ENCODE results near the gene DGKB. TPM values are rescaled to one million over a fixed set of nuclear protein-coding genes. Genes with fewer than 3 reads are reported as not detected.

The DGKB gene
- total RNA-seq, 1 donor from 2014 or later, result 0.72 TPM

DNA sequence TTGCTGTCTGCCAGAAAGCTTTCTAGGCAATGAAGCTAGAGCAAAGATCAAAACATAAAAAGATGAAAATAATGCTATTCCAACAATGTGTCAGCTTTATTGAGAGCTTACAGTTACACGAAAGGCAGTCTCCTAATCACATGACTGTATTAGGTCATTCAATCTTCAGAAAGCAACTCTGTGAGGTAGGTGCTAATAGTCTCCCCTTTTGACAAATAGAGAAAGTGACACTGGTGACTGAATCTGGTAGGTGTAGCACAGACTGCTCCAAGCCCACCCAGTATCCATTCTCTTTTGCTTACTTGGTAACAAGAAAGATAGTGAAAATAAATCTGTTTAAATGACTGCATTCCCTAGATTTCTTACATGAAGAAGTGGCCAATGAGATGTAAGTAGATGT lies 58.8 kb downstream of the DGKB start:
- Mint-ChIP-seq H3K27me3 (ENCODE audit: low read depth) (no peaks in the 10 kb centered on the region), H3K4me3 (no peak overlapping the region), H3K4me1 (no peaks in the 10 kb centered on the region), H3K27ac (ENCODE audit: unreplicated experiment) (no peak overlapping the region), H3K9me3 (peaks cover 3% of the 10 kb centered on the region), H3K36me3 (ENCODE audit: low read depth) (no peaks in the 10 kb centered on the region)
- TF ChIP-seq CTCF (conservative IDR thresholded peaks at IDR 0.05), result no peak
- DNase-seq (ENCODE audit: low read depth, low spot score), result no peak

DNA sequence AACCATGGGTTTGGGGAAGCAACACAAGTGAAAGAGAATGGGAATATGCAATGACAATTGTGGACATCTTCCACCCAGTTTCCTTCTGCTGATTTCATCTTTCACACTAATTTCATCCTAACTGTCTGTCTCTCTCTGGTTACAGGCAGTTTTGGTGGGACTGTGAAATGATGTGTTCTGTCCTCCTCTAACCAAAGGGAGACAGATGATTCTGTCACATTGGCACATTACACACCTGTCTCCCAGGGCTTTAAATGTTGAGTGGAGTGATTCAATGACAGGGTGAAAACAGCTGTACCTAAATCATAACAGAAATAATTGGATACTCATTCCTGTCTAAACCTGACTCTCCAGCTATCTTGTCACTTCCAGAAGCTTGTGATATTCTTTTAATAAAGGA lies 60.0 kb downstream of the DGKB start:
- H3K9me3 Mint-ChIP-seq, result peaks cover 3% of the 10 kb centered on the region
- no peak for TF ChIP-seq CTCF (conservative IDR thresholded peaks at IDR 0.05)

GRCh38 chr7:14841869-14842268 lies 60.7 kb downstream of the DGKB start:
- peaks cover 3% of the 10 kb centered on the region for H3K9me3 Mint-ChIP-seq
- no peak overlapping the region for H3K27ac Mint-ChIP-seq (ENCODE audit: unreplicated experiment)
- H3K4me3 Mint-ChIP-seq, result no peak overlapping the region
- H3K4me1 Mint-ChIP-seq, result no peaks in the 10 kb centered on the region
- DNase-seq (ENCODE audit: low read depth, low spot score), result no peak
- no peak for TF ChIP-seq CTCF (conservative IDR thresholded peaks at IDR 0.05)
- H3K36me3 Mint-ChIP-seq (ENCODE audit: low read depth), result no peaks in the 10 kb centered on the region
- H3K27me3 Mint-ChIP-seq (ENCODE audit: low read depth), result no peaks in the 10 kb centered on the region

More for the DNA sequence above, 60.0 kb downstream of the DGKB start:
- Mint-ChIP-seq H3K27me3 (ENCODE audit: low read depth) (no peaks in the 10 kb centered on the region), H3K27ac (ENCODE audit: unreplicated experiment) (no peak overlapping the region), H3K4me1 (no peaks in the 10 kb centered on the region), H3K36me3 (ENCODE audit: low read depth) (no peaks in the 10 kb centered on the region), H3K4me3 (no peak overlapping the region)
- DNase-seq (ENCODE audit: low read depth, low spot score), result no peak

- Mint-ChIP-seq H3K4me3 (no peak overlapping the region), H3K36me3 (ENCODE audit: low read depth) (no peaks in the 10 kb centered on the region), H3K4me1 (peaks cover 3% of the 10 kb centered on the region), H3K27me3 (ENCODE audit: low read depth) (no peaks in the 10 kb centered on the region), H3K27ac (ENCODE audit: unreplicated experiment) (no peak overlapping the region), H3K9me3 (no peaks in the 10 kb centered on the region)
- TF ChIP-seq CTCF (conservative IDR thresholded peaks at IDR 0.05), result no peak
- no peak for DNase-seq (ENCODE audit: low read depth, low spot score)
These were observed 61.5 kb downstream of the DGKB start for GRCh38 chr7:14841086-14841485.

GRCh38 chr7:14839307-14839706 lies 63.2 kb downstream of the DGKB start:
- no peak overlapping the region for H3K27ac Mint-ChIP-seq (ENCODE audit: unreplicated experiment)
- TF ChIP-seq CTCF (conservative IDR thresholded peaks at IDR 0.05), result no peak
- H3K4me3 Mint-ChIP-seq, result no peak overlapping the region
- H3K36me3 Mint-ChIP-seq (ENCODE audit: low read depth), result no peaks in the 10 kb centered on the region
- DNase-seq (ENCODE audit: low read depth, low spot score), result no peak
- peaks cover 3% of the 10 kb centered on the region for H3K4me1 Mint-ChIP-seq
- H3K9me3 Mint-ChIP-seq, result no peaks in the 10 kb centered on the region
- H3K27me3 Mint-ChIP-seq (ENCODE audit: low read depth), result no peaks in the 10 kb centered on the region

- Mint-ChIP-seq H3K36me3 (ENCODE audit: low read depth) (no peaks in the 10 kb centered on the region), H3K4me1 (peaks cover 3% of the 10 kb centered on the region), H3K4me3 (no peak overlapping the region), H3K27me3 (ENCODE audit: low read depth) (no peaks in the 10 kb centered on the region), H3K27ac (ENCODE audit: unreplicated experiment) (no peak overlapping the region), H3K9me3 (no peaks in the 10 kb centered on the region)
- no peak for DNase-seq (ENCODE audit: low read depth, low spot score)
- TF ChIP-seq CTCF (conservative IDR thresholded peaks at IDR 0.05), result no peak
These were observed 65.3 kb downstream of the DGKB start for GRCh38 chr7:14837216-14837615.

Measured in neural crest cell (in vitro differentiated cells).